Measurements from ENCODE around the gene SHCBP1.

SHCBP1 gene

GRCh38 chr16:46613352-46613751 is 7.8 kb downstream of the SHCBP1 start:
- DNase-seq, result no peak

- DNase-seq, result no peak
Measured at GRCh38 chr16:46612121-46612520, 9.1 kb downstream of the SHCBP1 start.

GRCh38 chr16:46607529-46607928 is 13.7 kb downstream of the SHCBP1 start:
- DNase-seq, result no peak

GRCh38 chr16:46606231-46606630 is 14.9 kb downstream of the SHCBP1 start:
- no peak for DNase-seq

- no peak for DNase-seq
Measured at GRCh38 chr16:46591257-46591656, 29.9 kb downstream of the SHCBP1 start.

- DNase-seq, result no peak
Measured at GRCh38 chr16:46586011-46586577, 35.1 kb downstream of the SHCBP1 start.

GRCh38 chr16:46583036-46583435 is 38.1 kb downstream of the SHCBP1 start:
- no peak for DNase-seq

GRCh38 chr16:46582313-46582712 is 38.9 kb downstream of the SHCBP1 start:
- DNase-seq, result no peak

- DNase-seq, result no peak
Measured at GRCh38 chr16:46577988-46578579, 43.1 kb downstream of the SHCBP1 start.

GRCh38 chr16:46573834-46574159 is 47.4 kb downstream of the SHCBP1 start:
- DNase-seq, result no peak

GRCh38 chr16:46573008-46573833 is 48.0 kb downstream of the SHCBP1 start:
- DNase-seq, result no peak

GRCh38 chr16:46569231-46569735 is 51.9 kb downstream of the SHCBP1 start:
- no peak for DNase-seq

- no peak for DNase-seq
Measured at GRCh38 chr16:46568472-46569230, 52.5 kb downstream of the SHCBP1 start.

- no peak for DNase-seq
Measured at GRCh38 chr16:46562979-46563378, 58.2 kb downstream of the SHCBP1 start.

- DNase-seq, result no peak
Measured at GRCh38 chr16:46558018-46558417, 63.2 kb downstream of the SHCBP1 start.

- DNase-seq, result no peak
Measured at GRCh38 chr16:46555951-46556350, 65.2 kb downstream of the SHCBP1 start.

GRCh38 chr16:46554435-46554834 is 66.7 kb downstream of the SHCBP1 start:
- peak; percentile 45 for DNase-seq

- DNase-seq, result no peak
Measured at GRCh38 chr16:46549477-46549876, 71.7 kb downstream of the SHCBP1 start.

All from COR-L47 (cell line).